Lower leg skin (tissue), 4 donors: Measurements from ENCODE around the gene ENPEP. TPM values are rescaled to one million over a fixed set of nuclear protein-coding genes. Genes with fewer than 3 reads are reported as not detected.
A peak's percentile ranks its signal among the peaks of the same experiment; 100 is the strongest.

Experiments
- DNase-seq, 2 donors: peaks; one replicate each; pipeline ENCODE4 v3.0.0-alpha.2; 2019; ENCODE audit warnings: low spot score in 2 of 2
- H3K4me3 ChIP-seq: fragments of 200-600 bp; sonication (generic); 2 replicates; pipeline ENCODE4 v1.5.1; 2017; ENCODE audit warnings: mild to moderate bottlenecking, low read depth; ENCODE audit not compliant: poor library complexity, severe bottlenecking
- CTCF ChIP-seq, 3 donors: fragments of 450-650 bp; IDR thresholded peaks; one replicate each; pipeline ENCODE4 v1.5.1; 2016; ENCODE audit warnings: antibody characterized with exemption in 3 of 3, mild to moderate bottlenecking in 3 of 3, moderate library complexity in 2 of 3
- POLR2A ChIP-seq, 2 donors: fragments of 450-650 bp; IDR thresholded peaks; one replicate each; pipeline ENCODE4 v1.6.1; 2016 to 2017; ENCODE audit warnings: antibody characterized with exemption in 2 of 2, mild to moderate bottlenecking in 1 of 2, moderate library complexity in 1 of 2
- WGBS, 2 donors: methylation state at CpG; one replicate each; pipeline ENCODE4 v1.1.5; 2018; 5-methylcytosine and 5-hydroxymethylcytosine counted together
- intact Hi-C: fragments of 100-400 bp; cut with DNase I; formaldehyde crosslinking; loops from one replicate; pipeline ENCODE4 v1.15.0; 2023; ENCODE audit warnings: low total_unique reads
- total RNA-seq, 4 donors: library from RNA; depleted of rRNA; stranded (reverse); fragments of >200 nt; gene quantifications; one replicate each; pipeline ENCODE4 v1.1.0, GENCODE V29; 2016

Gene ENPEP
- total RNA-seq, 4 donors from 2014 or later: 0.39 to 3.1 (median 1.9) TPM

- WGBS, 2 donors: 16 to 20% methylated on average over 8 of the region's 8 CpGs
- intact Hi-C loops: loop anchor here (5.0 kb wide), 1 partner anchor 509 kb away; no protein-coding TSS in a partner anchor
- TF ChIP-seq CTCF (IDR thresholded peaks at IDR 0.05) (peak in 1 of 3 donors; percentile 53), POLR2A (IDR thresholded peaks at IDR 0.05) (no peak)
- no peak overlapping the region for H3K4me3 ChIP-seq
- DNase-seq: peak; percentile 61 to 89
Observed at GRCh38 chr4:110516106-110516922, 40.4 kb downstream of the ENPEP start.

GRCh38 chr4:110518889-110519490, 43.0 kb downstream of the ENPEP start:
- H3K4me3 ChIP-seq: no peak overlapping the region
- intact Hi-C loops: loop anchor here (5.0 kb wide), 1 partner anchor 512 kb away; no protein-coding TSS in a partner anchor
- TF ChIP-seq POLR2A (IDR thresholded peaks at IDR 0.05) (no peak), CTCF (IDR thresholded peaks at IDR 0.05) (peak in 1 of 3 donors; percentile 52)
- no peak for DNase-seq
- WGBS, 2 donors: 89 to 96% methylated on average over 2 of the region's 2 CpGs

GRCh38 chr4:110520886-110521285, 44.9 kb downstream of the ENPEP start:
- TF ChIP-seq POLR2A (IDR thresholded peaks at IDR 0.05) (no peak), CTCF (IDR thresholded peaks at IDR 0.05) (no peak)
- WGBS, 2 donors: 83 to 91% methylated on average over 2 of the region's 2 CpGs
- H3K4me3 ChIP-seq: no peak overlapping the region
- intact Hi-C loops: no loop called here
- no peak for DNase-seq

GRCh38 chr4:110526589-110526988, 50.6 kb downstream of the ENPEP start:
- TF ChIP-seq CTCF (IDR thresholded peaks at IDR 0.05) (no peak), POLR2A (IDR thresholded peaks at IDR 0.05) (no peak)
- DNase-seq: no peak
- WGBS, 2 donors: 66 to 67% methylated on average over 3 of the region's 3 CpGs
- intact Hi-C loops: no loop called here
- no peak overlapping the region for H3K4me3 ChIP-seq

- intact Hi-C loops: no loop called here
- H3K4me3 ChIP-seq: no peak overlapping the region
- TF ChIP-seq POLR2A (IDR thresholded peaks at IDR 0.05) (no peak), CTCF (IDR thresholded peaks at IDR 0.05) (no peak)
- 75 to 85% methylated on average over 4 of the region's 4 CpGs for WGBS, 2 donors
- no peak for DNase-seq
Observed at GRCh38 chr4:110527156-110527555, 51.2 kb downstream of the ENPEP start.
